Measurements from ENCODE around the gene NHS. TPM values are rescaled to one million over a fixed set of nuclear protein-coding genes. Genes with fewer than 3 reads are reported as not detected.

NHS gene
- total and polyA plus RNA-seq, 2 of the 4 experiments (the other 2 are of a cell fraction) = 0.36 to 0.90 TPM

- CTCF ChIA-PET = no interaction called here
These were observed 399.1 kb downstream of the NHS start for GRCh38 chrX:17774053-17774452.

More at GRCh38 chrX:17774053-17774452, 399.1 kb downstream of the NHS start:
- Histone ChIP-seq H3K23ac (ENCODE audit: low read depth, low read length) (no peak overlapping the region), H4K8ac (ENCODE audit: low read depth in 2 of 2, low read length in 2 of 2) (no peak overlapping the region), H3K4ac (ENCODE audit: low read depth, low read length) (no peak overlapping the region), H4K20me1 (ENCODE audit: insufficient read depth, low read length) (no peaks in the 10 kb centered on the region), H2BK15ac (ENCODE audit: low read depth, low read length) (no peak overlapping the region), H2AFZ (replicated peaks; ENCODE audit: low read length, poor library complexity) (no peak overlapping the region), H3K56ac (ENCODE audit: extremely low read depth, insufficient read depth, low read length) (no peak overlapping the region), H3K14ac (replicated peaks; ENCODE audit: low read depth, low read length) (no peak overlapping the region), H3K18ac (ENCODE audit: low read depth, low read length) (no peak overlapping the region), H3K9me1 (ENCODE audit: insufficient read depth, low read length) (no peaks in the 10 kb centered on the region), H3K4me2 (ENCODE audit: low read depth, low read length) (no peak overlapping the region), H2BK20ac (ENCODE audit: low read depth, low read length) (no peak overlapping the region), H3K27ac (ENCODE audit: insufficient read depth, low read length) (no peak overlapping the region), H4K5ac (ENCODE audit: low read depth, low read length) (no peak overlapping the region), H3K9me3 (ENCODE audit: control insufficient read depth, insufficient read depth, low read length) (no peaks in the 10 kb centered on the region), H2AK5ac (ENCODE audit: low read depth, low read length) (no peak overlapping the region), H3K9ac (ENCODE audit: low read depth, low read length) (no peak overlapping the region), H3K36me3 (ENCODE audit: control insufficient read depth, insufficient read depth, low read length) (no peaks in the 10 kb centered on the region), H2BK120ac (ENCODE audit: low read depth, low read length) (no peak overlapping the region), H2AK9ac (replicated peaks; ENCODE audit: low read depth, low read length, poor library complexity) (no peak overlapping the region), H3K4me3 (ENCODE audit: insufficient read depth, low read depth, low read length) (no peak overlapping the region), H3K4me1 (ENCODE audit: control insufficient read depth, insufficient read depth, low read length) (no peaks in the 10 kb centered on the region), H2BK5ac (ENCODE audit: low read depth, low read length, poor library complexity, severe bottlenecking) (no peak overlapping the region), H3K79me1 (ENCODE audit: low read depth in 1 of 2, low read length in 2 of 2) (no peaks in the 10 kb centered on the region), H4K91ac (ENCODE audit: insufficient read depth, low read depth, low read length) (no peak overlapping the region), H3K27me3 (ENCODE audit: control insufficient read depth, insufficient read depth, low read length) (peaks cover 4% of the 10 kb centered on the region)
- TF ChIP-seq RAD21 (IDR thresholded peaks at IDR 0.05; ENCODE audit: low read length) = no peak
- TF ChIP-seq MXI1 (IDR thresholded peaks at IDR 0.05; ENCODE audit: borderline replicate concordance, low read depth, low read length) = no peak
- no peak for TF ChIP-seq RCOR1 (IDR thresholded peaks at IDR 0.05; ENCODE audit: insufficient replicate concordance, low read length)
- no peak for TF ChIP-seq MAFK (IDR thresholded peaks at IDR 0.05; ENCODE audit: low read depth, low read length)
- no peak for TF ChIP-seq MAZ (IDR thresholded peaks at IDR 0.05; ENCODE audit: borderline replicate concordance, low read depth, low read length)
- no peak for TF ChIP-seq RFX5 (IDR thresholded peaks at IDR 0.05; ENCODE audit: low read depth, low read length)
- no peak for TF ChIP-seq CHD1 (IDR thresholded peaks at IDR 0.05; ENCODE audit: low read depth, low read length)
- no peak for TF ChIP-seq SMC3 (IDR thresholded peaks at IDR 0.05; ENCODE audit: low read depth, low read length)
- TF ChIP-seq BHLHE40 (IDR thresholded peaks at IDR 0.05; ENCODE audit: low read depth, low read length) = no peak
- no peak for TF ChIP-seq USF2 (IDR thresholded peaks at IDR 0.05; ENCODE audit: low read depth, low read length)
- no peak for TF ChIP-seq FOS (IDR thresholded peaks at IDR 0.05; ENCODE audit: low read depth, low read length)
- no peak for TF ChIP-seq CTCF (conservative IDR thresholded peaks at IDR 0.05; ENCODE audit: low read depth, low read length)
- no peak for TF ChIP-seq NFE2L2 (IDR thresholded peaks at IDR 0.05; ENCODE audit: low read depth, low read length)
- no peak for TF ChIP-seq ELK1 (IDR thresholded peaks at IDR 0.05; ENCODE audit: borderline replicate concordance, low read depth, low read length)
- no peak for TF ChIP-seq POLR2A (IDR thresholded peaks at IDR 0.05; ENCODE audit: low read depth, low read length)
- no peak for TF ChIP-seq CEBPB (IDR thresholded peaks at IDR 0.05; ENCODE audit: low read depth, low read length)
- intact Hi-C loops (cut with micrococcal nuclease) (no loop called here), dilution Hi-C loops (cut with HindIII; ENCODE audit: low sequenced_read_pairs, unreplicated experiment) (no loop called here), in situ Hi-C loops (cut with MboI; ENCODE audit: low sequenced_read_pairs) (loop anchor here (25.0 kb wide), 1 partner anchor 588 kb away; the partner anchor contains the start of gene SCML2)
- no peak for ATAC-seq (ENCODE audit: low read depth)
- WGBS, 2 experiments (ENCODE audit: extremely low coverage in 2 of 2, insufficient read length in 1 of 2) = 57% methylated on average over 1 of the region's 1 CpG; no CpG with 5 or more reads in 1 of the 2 experiments
- BruUV-seq (replicated peaks) = no TSS peak
- no peak for DNase-seq
- POLR2A ChIA-PET (ENCODE audit: unreplicated experiment) = no interaction called here
